ENCODE results near the gene KLHL15.
"Not testable (repeated sequence)": the region's sequence is repeated elsewhere in the genome, so short reads cannot be mapped to it uniquely, and the experiment has no call there.

Gene KLHL15

DNA sequence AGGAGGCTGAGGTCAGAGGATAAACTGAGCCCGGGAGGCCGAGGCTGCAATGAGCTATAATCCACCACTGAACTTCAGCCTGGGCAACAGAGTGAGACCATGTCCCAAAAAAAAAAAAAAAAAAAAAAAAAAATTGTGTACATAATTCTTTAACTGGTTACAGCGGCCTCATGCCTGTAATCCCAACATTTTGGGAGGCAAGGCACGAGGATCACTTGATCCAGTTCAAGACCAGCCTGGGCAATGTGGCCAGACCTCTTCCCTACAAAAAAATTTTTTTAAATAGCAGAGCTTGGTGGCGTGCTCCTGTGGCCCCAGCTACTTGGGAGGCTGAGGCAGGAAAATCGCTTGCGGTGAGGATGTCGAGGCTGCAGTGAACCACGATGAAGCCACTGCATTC, 9.3 kb downstream of the KLHL15 start:
- DNase-seq = no peak

GRCh38 chrX:24014388-24015018, 12.5 kb downstream of the KLHL15 start:
- peak in 4 of 56 donors; percentile 0 to 12 (median 2) for DNase-seq

GRCh38 chrX:24012266-24012665, 14.7 kb downstream of the KLHL15 start:
- DNase-seq = no peak

DNA sequence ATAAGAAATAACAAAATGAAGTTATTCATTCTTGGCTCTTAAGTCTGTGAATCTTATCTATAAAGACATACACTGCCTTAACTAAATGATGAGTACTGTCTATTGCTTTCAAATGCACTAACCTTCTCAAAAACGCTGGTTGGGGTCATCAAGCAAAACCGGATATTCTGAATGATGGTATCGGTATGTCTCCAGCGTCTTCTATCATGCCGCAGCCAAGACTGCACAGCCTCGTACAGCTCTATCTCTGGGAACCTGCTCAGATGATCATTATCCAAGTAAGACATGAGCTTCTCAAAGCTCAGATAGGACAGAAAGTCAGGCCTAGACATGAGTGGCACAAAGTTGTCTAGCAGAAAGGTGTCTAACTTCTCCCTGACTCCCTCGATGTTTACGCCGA, 21.1 kb downstream of the KLHL15 start:
- DNase-seq = no peak

GRCh38 chrX:24005028-24005427, 22.0 kb downstream of the KLHL15 start:
- no peak for DNase-seq

- no peak for DNase-seq
These were observed 24.2 kb downstream of the KLHL15 start for GRCh38 chrX:24002792-24003191.

- DNase-seq = no peak
These were observed 24.8 kb downstream of the KLHL15 start for GRCh38 chrX:24002167-24002566.

DNA sequence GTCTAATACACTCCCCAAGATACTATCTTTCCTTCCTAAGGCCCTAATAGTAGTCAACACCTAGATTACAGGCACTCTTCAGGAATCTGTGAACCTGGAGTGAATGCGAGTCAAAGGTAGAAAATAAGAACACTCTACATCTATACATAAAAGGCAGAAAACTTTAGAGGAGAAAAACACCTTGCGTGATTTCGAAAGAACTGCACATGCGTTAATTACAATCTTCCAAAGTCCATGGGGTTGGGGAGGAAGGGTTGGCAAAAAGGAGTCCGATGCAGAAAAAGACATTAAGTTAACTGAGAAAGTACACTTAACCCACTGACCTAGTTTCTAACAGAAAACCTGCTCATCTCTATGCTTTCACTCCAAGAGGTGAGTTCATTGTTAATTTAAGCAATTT, 27.3 kb downstream of the KLHL15 start:
- no peak for DNase-seq

GRCh38 chrX:23993012-23993633, 33.9 kb downstream of the KLHL15 start:
- DNase-seq = no peak

DNA sequence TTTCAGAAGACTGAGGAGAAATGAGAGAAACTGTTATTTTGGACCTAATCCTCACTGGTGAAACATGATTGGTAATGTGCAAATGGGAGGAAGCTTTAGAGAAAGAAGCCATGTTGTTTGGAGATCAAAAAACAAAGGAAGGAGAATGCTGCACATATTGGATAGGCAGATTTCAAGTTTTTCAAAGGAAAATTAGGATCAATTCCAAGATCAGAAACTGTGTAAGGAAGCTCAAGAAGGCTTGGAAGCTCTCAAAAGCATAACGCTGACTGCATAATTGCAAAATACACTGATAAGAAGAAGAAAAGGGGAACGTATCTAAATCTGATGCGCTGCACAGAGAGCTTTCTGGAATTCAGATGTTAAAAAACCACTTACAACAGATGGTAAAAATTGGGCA, 34.6 kb downstream of the KLHL15 start:
- DNase-seq = no peak

DNA sequence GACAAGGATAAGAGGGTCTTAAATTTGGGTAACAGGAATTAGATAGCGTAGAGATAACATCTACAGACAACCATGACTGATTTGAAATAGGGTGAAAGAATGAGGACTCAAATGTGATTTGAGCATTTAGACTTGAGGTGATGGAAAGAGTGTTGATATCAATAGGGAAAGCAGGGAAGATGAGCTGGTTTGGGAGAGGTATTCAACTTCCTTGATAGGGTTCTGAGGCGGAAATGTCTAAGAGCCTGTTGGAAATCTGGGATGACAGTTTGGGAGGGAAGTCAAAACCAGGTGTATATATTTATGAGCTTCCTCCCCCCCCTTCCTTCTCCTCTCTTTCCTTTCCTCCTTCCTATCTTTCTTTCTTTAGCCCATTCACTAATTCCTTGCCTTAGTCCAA, 36.5 kb downstream of the KLHL15 start:
- no peak for DNase-seq

DNA sequence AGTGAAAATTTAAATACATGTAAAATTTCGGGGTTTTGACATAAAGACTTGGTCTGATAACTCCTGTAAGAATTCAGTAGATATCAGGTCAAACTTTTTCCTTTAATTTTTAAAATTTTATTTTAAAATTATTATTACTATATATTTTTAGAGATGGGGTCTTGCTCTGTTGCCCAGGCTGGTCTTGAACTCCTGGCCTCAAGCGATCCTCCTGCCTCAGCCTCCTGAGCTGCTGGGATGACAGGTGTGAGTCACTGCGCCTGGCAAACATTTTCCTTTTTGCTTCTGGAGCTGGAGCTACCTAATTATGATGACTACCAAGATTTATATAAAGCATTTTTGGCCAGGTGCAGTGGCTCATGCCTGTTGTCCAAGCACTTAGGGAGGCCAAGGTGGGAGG, 37.3 kb downstream of the KLHL15 start:
- DNase-seq = no peak

- DNase-seq = no peak
These were observed 44.1 kb downstream of the KLHL15 start for GRCh38 chrX:23982891-23983290.

DNA sequence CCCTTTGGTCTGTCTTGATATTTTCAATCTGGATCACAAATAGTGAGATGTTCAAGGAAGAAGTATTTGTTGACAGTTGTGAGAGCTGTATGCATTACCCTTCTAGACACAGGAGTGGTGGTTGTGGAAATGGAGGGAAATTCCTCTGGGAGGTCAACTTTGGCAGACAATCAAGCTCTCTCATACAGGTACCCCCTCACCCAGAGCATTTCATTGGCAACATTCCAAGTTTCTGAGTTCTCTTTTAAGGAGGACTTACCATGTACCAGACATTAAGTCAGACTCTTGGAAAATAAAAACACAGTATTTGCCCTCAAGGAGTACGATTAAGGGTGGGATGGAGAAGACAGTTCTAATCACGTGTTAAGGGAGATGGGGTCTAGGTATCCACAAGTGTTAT, 45.3 kb downstream of the KLHL15 start:
- no peak for DNase-seq

- DNase-seq = no peak
These were observed 45.8 kb downstream of the KLHL15 start for GRCh38 chrX:23981222-23981621.

DNA sequence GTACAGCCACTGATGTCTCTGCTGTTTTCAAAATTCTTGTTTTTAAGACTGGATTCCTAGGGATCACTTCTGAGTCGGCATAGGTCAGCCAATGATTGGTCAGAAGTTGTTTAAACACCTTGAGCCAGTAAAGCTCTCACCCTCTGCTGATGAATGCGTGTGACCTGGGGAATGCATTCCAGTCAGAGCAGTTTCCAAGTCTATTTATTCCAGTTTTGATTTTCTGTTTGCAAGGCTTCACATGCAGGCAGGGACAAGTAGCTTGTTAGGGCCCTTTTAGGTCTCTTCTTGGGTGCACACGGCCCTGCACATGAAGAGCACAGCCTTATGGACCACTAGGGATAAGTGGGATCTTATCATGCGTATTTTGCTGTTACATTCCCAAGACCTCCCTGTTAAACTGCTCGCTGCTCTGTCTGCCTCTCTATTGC, 47.0 kb downstream of the KLHL15 start:
- no peak for DNase-seq

DNA sequence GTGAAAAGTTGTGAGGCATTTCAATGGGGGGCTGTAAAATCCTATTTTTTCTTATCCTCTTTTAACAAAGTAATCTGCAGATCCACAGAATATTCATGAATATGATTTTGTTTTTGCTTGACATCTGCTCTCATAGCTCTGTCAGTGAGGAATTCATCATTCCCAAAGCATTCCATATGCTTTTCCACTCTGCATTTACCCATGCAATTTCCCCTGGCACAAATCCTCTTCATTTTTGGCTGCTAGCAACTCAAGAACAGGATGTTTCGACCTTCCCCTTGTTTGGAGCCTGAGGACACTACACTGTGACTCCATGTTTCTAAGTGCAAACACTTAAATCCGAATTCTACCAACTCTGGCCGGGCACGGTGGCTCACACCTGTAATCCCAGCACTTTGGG, 48.5 kb downstream of the KLHL15 start:
- DNase-seq = no peak

GRCh38 chrX:23965630-23966029, 61.4 kb downstream of the KLHL15 start:
- DNase-seq = not testable (repeated sequence)

GRCh38 chrX:23964191-23964590, 62.8 kb downstream of the KLHL15 start:
- no peak for DNase-seq

DNA sequence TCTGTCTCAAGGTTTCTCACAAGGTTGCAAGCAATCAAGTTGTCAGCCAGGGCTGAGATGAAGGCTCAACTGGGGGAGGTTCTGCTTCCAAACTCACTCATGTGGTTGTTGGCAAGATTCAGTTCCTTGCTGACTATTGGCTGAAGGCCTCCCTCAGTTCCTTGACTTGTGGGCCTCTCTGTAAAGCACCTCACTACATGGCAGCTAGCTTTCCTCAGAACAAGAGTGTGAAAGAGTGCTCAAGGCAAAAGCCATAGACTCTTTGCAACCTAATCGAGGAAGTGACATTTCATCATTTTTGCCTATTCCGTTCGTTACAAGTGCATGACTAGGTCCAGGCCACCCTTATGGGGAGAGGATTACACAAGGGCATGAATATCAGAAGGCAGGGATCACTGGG, 67.2 kb downstream of the KLHL15 start:
- DNase-seq = peak in 17 of 56 donors; percentile 0 to 44 (median 2)

DNA sequence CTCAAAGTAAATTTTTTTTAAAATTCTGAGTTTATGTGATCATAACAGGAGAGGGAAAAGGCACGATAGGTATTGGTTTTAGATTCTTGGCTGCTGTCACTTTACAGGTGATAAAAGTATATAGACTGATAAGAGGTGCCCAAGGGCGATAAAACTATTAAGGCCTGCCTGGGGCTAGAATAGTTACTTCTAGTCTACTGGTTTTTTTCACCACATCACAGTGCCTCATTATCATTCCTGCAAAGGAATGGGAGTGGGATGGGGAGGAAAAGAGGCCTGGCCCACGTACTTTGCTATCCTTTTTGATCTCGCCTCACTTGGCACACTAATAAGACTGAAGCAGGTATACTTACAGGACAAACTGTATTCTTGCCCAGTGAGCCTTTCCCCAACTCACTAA, 72.6 kb downstream of the KLHL15 start:
- no peak for DNase-seq

DNA sequence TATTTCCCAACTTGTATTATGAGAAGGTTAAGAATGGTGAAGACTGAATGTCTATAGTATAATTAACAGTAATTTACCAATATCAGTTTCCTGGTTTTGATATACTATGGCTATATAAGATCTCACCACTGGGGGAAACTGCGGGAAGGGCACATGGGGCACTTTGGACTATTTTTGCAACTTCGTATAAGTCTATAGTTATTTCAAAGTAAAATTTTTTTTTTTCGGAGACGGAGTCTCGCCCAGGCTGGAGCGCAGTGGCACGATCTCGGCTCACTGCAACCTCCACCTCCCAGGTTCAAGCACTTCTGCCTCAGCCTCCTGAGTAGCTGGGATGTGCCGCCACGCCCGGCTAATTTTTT, 73.1 kb downstream of the KLHL15 start:
- DNase-seq = no peak

All from nucleus accumbens (tissue), 56 donors.